Mesodermal cell (in vitro differentiated cells): ENCODE measurements around the gene DGKB.

ENCODE experiments used
- H3K27ac ChIP-seq: 2 replicates; pipeline ENCODE4 v1.7.0; 2013; ENCODE audit warnings: mild to moderate bottlenecking, low read depth, low read length, moderate library complexity; ENCODE audit not compliant: severe bottlenecking
- H3K36me3 ChIP-seq: 2 replicates; pipeline ENCODE4 v1.7.1; 2013; ENCODE audit warnings: mild to moderate bottlenecking, low read length, moderate library complexity; ENCODE audit not compliant: control insufficient read depth, insufficient read depth
- H3K4me1 ChIP-seq: one replicate; pipeline ENCODE4 v1.7.1; 2013; ENCODE audit warnings: mild to moderate bottlenecking, low read length; ENCODE audit not compliant: insufficient read depth, control insufficient read depth, poor library complexity, severe bottlenecking
- H3K4me3 ChIP-seq: 2 replicates; pipeline ENCODE4 v1.7.0; 2013; ENCODE audit warnings: low read length, control low read depth, mild to moderate bottlenecking; ENCODE audit not compliant: insufficient read depth, poor library complexity, severe bottlenecking; ENCODE audit errors: extremely low read depth
- H3K9me3 ChIP-seq: 2 replicates; pipeline ENCODE4 v1.7.1; 2013; ENCODE audit warnings: mild to moderate bottlenecking, low read length, moderate library complexity; ENCODE audit not compliant: control insufficient read depth
- WGBS, 2 experiments: methylation state at CpG; one replicate each; pipeline ENCODE4 v1.1.5; 2013; ENCODE audit warnings: missing lambda C conversion rate in 2 of 2; ENCODE audit not compliant: insufficient coverage in 2 of 2; 5-methylcytosine and 5-hydroxymethylcytosine counted together

The DGKB gene

GRCh38 chr7:14793151-14793550 is 109.4 kb downstream of the DGKB start:
- H3K27ac ChIP-seq: no peak overlapping the region
- H3K36me3 ChIP-seq: no peaks in the 10 kb centered on the region
- H3K9me3 ChIP-seq: no peaks in the 10 kb centered on the region
- no peaks in the 10 kb centered on the region for H3K4me1 ChIP-seq
- 80 to 85% methylated on average over 1 to 2 of the region's 2 CpGs for WGBS, 2 experiments
- H3K4me3 ChIP-seq: no peak overlapping the region

- Histone ChIP-seq H3K27ac (no peak overlapping the region), H3K36me3 (no peaks in the 10 kb centered on the region), H3K4me3 (no peak overlapping the region), H3K9me3 (no peaks in the 10 kb centered on the region), H3K4me1 (no peaks in the 10 kb centered on the region)
- no CpG with 5 or more reads among the region's 3 CpGs for WGBS, 2 experiments
Observed at GRCh38 chr7:14787551-14787950, 115.0 kb downstream of the DGKB start.

GRCh38 chr7:14786314-14786895 is 116.1 kb downstream of the DGKB start:
- Histone ChIP-seq H3K9me3 (no peaks in the 10 kb centered on the region), H3K36me3 (no peaks in the 10 kb centered on the region), H3K4me1 (no peaks in the 10 kb centered on the region), H3K4me3 (no peak overlapping the region), H3K27ac (no peak overlapping the region)
- WGBS, 2 experiments: 83 to 98% methylated on average over 7 to 8 of the region's 9 CpGs

GRCh38 chr7:14777806-14778205 is 124.7 kb downstream of the DGKB start:
- H3K4me3 ChIP-seq: no peak overlapping the region
- peaks cover 24% of the 10 kb centered on the region for H3K9me3 ChIP-seq
- no peak overlapping the region for H3K27ac ChIP-seq
- no CpG with 5 or more reads among the region's 3 CpGs for WGBS, 2 experiments
- H3K4me1 ChIP-seq: no peaks in the 10 kb centered on the region
- H3K36me3 ChIP-seq: no peaks in the 10 kb centered on the region

GRCh38 chr7:14776266-14776665 is 126.3 kb downstream of the DGKB start:
- WGBS, 2 experiments: 92 to 100% methylated on average over 2 of the region's 2 CpGs
- H3K4me1 ChIP-seq: no peaks in the 10 kb centered on the region
- H3K36me3 ChIP-seq: no peaks in the 10 kb centered on the region
- H3K9me3 ChIP-seq: peaks cover 24% of the 10 kb centered on the region
- H3K27ac ChIP-seq: no peak overlapping the region
- no peak overlapping the region for H3K4me3 ChIP-seq

GRCh38 chr7:14773729-14774271 is 128.8 kb downstream of the DGKB start:
- H3K27ac ChIP-seq: no peak overlapping the region
- peaks cover 24% of the 10 kb centered on the region for H3K9me3 ChIP-seq
- H3K4me1 ChIP-seq: no peaks in the 10 kb centered on the region
- WGBS, 2 experiments: no CpG with 5 or more reads among the region's 2 CpGs
- H3K4me3 ChIP-seq: no peak overlapping the region
- H3K36me3 ChIP-seq: no peaks in the 10 kb centered on the region

- 80% methylated on average over 1 of the region's 2 CpGs; no CpG with 5 or more reads in 1 of the 2 experiments for WGBS, 2 experiments
- H3K4me1 ChIP-seq: no peaks in the 10 kb centered on the region
- H3K36me3 ChIP-seq: no peaks in the 10 kb centered on the region
- H3K9me3 ChIP-seq: no peaks in the 10 kb centered on the region
- no peak overlapping the region for H3K27ac ChIP-seq
- no peak overlapping the region for H3K4me3 ChIP-seq
Observed at GRCh38 chr7:14770614-14771013, 131.9 kb downstream of the DGKB start.

GRCh38 chr7:14769261-14769660 is 133.3 kb downstream of the DGKB start:
- WGBS, 2 experiments: no CpG with 5 or more reads among the region's 2 CpGs
- H3K27ac ChIP-seq: no peak overlapping the region
- H3K9me3 ChIP-seq: no peaks in the 10 kb centered on the region
- H3K4me1 ChIP-seq: no peaks in the 10 kb centered on the region
- H3K4me3 ChIP-seq: no peak overlapping the region
- H3K36me3 ChIP-seq: no peaks in the 10 kb centered on the region

GRCh38 chr7:14767716-14768425 is 134.7 kb downstream of the DGKB start:
- H3K4me3 ChIP-seq: no peak overlapping the region
- WGBS, 2 experiments: no CpG with 5 or more reads among the region's 2 CpGs
- H3K36me3 ChIP-seq: no peaks in the 10 kb centered on the region
- H3K4me1 ChIP-seq: no peaks in the 10 kb centered on the region
- no peak overlapping the region for H3K27ac ChIP-seq
- H3K9me3 ChIP-seq: no peaks in the 10 kb centered on the region

- Histone ChIP-seq H3K4me1 (no peaks in the 10 kb centered on the region), H3K36me3 (no peaks in the 10 kb centered on the region), H3K4me3 (no peak overlapping the region), H3K9me3 (no peaks in the 10 kb centered on the region), H3K27ac (no peak overlapping the region)
Observed at GRCh38 chr7:14766747-14767146, 135.8 kb downstream of the DGKB start.

GRCh38 chr7:14765731-14766130 is 136.8 kb downstream of the DGKB start:
- no peaks in the 10 kb centered on the region for H3K4me1 ChIP-seq
- H3K36me3 ChIP-seq: no peaks in the 10 kb centered on the region
- no peaks in the 10 kb centered on the region for H3K9me3 ChIP-seq
- no peak overlapping the region for H3K4me3 ChIP-seq
- no CpG with 5 or more reads among the region's 2 CpGs for WGBS, 2 experiments
- H3K27ac ChIP-seq: no peak overlapping the region
